Measurements from ENCODE around the gene PPP1R9A.
A peak's percentile ranks its signal among the peaks of the same experiment; 100 is the strongest.

The PPP1R9A gene

GRCh38 chr7:95045236-95045923 is 138.0 kb downstream of the PPP1R9A start:
- DNase-seq, result peak; percentile 17

DNA sequence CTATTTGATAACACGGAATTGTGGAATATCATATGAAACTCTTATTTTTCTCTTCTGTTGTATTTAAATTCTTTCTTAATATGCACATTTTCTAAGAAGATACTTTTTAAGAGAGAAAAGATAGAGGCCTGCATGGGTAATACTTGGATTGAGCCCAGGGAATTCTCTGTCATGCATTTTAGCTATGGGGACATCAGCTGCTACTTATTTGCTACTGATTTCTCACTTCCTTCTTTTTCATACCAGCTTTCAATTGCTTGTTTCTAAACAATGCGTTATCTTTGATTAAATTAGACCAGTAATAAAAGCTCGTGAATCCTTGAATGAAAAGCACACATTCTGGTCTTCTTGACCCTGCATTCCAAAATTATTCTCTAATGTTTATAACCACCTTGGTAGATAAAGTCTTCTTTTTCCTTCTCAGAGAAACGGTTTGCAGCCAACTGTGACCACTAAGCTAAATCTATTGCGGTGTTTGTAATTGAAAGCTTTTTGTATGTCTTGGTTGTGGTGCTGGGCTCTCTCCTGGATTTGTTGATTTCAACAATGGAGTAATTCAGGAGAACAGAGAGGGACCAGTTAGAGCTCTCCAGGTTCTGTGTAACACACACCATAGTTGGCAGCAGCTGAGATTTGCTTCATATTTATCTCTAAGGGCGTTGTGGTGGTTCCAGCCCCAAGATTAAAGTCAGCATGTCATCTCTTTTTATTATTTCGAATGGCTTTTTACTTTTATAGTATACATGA is 139.3 kb downstream of the PPP1R9A start:
- peak; percentile 11 for DNase-seq

- no peak for DNase-seq
Measured at GRCh38 chr7:95047291-95047690, 139.9 kb downstream of the PPP1R9A start.

DNA sequence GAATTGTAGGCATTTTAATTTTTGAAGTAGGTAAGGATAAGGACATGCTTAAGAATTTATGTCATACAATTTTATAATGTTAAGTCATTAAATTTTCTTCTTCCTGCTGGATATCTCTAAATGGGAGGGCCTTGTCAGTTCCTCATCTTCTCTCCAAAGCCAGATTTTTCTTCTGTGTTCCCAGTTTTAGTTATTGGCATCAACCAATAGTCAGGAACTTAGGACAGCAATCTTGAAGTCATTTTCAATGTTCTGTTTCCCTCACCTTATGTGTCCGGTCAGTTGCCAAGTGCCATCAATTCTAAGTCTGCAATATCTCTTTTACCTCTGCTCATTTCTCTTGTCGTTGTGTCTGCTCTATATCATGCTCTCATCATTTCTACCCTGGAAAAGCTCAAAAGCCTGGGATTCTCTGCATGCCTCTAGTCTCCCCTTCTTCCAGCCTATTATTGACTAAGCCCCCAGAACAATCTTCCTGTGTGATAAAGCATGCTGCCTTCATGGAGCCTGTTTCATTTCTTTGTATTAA is 145.2 kb downstream of the PPP1R9A start:
- no peak for DNase-seq

DNA sequence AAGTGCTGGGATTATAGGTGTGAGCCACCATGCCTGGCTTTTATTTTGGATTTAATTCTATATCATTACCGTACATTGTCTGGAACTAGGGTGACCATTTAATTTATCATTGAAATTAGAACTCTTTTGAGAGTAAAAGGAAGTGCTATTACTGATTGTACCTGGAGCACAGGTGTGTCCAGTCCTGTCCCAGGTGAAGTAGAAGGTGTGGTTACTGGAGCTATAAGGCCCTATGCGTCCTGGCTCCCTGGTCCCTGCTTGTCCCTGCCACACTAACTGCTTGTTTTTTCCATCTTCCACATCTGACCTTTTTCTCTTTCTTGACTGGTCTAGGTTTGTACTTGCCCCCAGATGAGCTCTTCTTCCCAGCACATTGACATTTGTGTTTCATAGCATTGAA is 147.0 kb downstream of the PPP1R9A start:
- no peak for DNase-seq

- no peak for DNase-seq
Measured at GRCh38 chr7:95055295-95055694, 147.9 kb downstream of the PPP1R9A start.

DNA sequence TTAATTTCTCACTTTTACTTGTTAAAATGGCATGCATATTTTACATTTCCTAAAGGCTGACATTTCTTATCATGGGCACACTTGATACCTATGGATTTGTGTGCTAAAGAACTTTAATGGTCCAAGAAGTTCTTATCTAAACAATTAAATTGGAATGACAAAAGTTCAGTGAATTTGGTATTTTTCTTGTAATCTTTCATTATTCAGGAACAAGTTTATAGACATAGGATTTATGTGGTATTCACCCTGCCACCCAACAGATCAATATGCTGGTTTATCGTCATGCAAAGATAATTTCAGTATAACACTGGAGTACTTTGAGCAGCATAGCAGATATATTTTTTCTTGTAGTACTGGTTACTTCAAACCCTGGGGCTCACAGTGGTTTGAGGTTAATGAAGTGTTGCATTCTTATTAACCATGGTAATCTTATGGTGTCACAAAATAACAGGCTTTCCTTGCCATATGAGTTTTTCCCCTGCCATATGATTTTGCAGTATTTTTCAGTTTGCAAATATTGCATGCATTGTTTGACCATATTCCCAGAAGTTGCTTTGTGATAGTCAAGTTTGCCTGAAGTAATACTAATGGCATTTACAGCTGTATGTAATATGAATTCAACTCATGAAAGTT is 148.8 kb downstream of the PPP1R9A start:
- DNase-seq, result no peak

DNA sequence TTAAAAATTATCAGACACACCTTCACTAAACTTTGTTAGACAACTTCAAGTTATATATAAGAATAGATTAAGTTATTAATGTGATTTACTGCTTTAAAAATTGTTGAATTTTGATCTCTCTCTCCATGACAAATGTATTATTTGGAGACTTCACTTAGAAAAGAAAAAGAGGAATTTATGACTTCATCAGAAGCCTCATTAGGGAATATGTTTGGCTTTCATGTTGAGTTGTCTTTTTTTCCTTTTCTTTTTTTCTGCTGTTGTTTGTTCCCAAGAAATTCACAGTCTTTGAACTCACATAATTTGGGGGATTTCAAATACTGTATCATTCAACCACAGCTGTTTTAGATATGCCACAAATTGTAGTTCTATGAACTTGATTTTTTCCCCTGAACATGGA is 149.5 kb downstream of the PPP1R9A start:
- DNase-seq, result no peak

DNA sequence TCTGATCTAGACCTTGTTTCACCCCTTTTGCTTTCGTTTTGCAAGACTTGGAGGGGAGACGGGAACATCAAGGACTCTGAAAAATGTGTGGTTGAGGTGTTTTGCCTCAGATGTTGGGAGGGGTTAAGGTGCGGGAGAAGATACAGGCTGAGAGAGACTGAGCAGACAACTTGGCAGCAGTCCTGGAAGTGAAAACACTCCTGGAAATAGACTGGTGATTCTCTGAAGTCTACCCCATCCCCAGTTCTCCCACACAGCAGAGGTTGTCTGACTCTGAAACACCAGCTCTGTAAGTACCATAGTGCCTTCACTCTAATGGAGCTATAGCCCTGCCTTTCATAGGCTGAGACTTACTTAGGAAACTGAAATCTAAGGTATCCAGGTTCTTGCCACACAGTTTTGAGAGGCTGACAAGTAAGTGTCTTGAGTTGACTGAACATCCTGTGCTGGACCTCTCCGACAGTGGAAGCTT is 152.5 kb downstream of the PPP1R9A start:
- no peak for DNase-seq

GRCh38 chr7:95062901-95063300 is 155.5 kb downstream of the PPP1R9A start:
- DNase-seq, result no peak

- DNase-seq, result no peak
Measured at GRCh38 chr7:95066737-95067530, 159.5 kb downstream of the PPP1R9A start.

- no peak for DNase-seq
Measured at GRCh38 chr7:95088536-95089215, 181.3 kb downstream of the PPP1R9A start.

- DNase-seq, result no peak
Measured at GRCh38 chr7:95089414-95090315, 182.3 kb downstream of the PPP1R9A start.

GRCh38 chr7:95092324-95092723 is 184.9 kb downstream of the PPP1R9A start:
- no peak for DNase-seq

GRCh38 chr7:95095259-95095965 is 188.0 kb downstream of the PPP1R9A start:
- DNase-seq, result no peak

DNA sequence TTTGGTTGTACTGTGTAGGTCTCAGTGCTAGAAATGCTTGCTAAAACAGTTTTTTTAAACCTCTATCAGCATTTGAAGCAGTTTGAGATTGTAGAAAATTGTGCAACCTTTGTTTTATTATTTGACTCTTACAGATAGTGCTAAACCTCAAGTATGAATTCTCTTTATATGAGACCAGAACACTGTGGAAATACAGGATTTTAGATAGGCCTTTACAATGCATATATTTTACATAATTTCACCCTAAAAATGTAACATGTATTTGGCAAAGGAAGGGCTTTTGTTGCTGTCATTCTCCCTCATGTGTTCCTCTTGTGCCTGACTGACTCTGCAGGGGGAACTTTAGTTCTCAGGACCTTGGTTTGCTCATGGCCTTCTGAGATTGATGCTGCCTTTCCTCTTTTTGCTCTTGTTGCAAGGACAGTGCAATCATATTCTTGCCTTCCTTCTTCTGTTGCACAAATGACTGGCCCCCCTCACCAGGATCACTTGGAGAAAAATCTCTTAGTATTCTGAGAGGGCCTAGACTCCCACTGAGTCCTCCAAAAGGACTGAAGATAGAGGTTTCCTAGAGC is 188.7 kb downstream of the PPP1R9A start:
- DNase-seq, result no peak

GRCh38 chr7:95097291-95097690 is 189.9 kb downstream of the PPP1R9A start:
- DNase-seq, result no peak

- DNase-seq, result no peak
Measured at GRCh38 chr7:95097851-95098250, 190.5 kb downstream of the PPP1R9A start.

- peak; percentile 6 for DNase-seq
Measured at GRCh38 chr7:95099106-95099505, 191.7 kb downstream of the PPP1R9A start.

DNA sequence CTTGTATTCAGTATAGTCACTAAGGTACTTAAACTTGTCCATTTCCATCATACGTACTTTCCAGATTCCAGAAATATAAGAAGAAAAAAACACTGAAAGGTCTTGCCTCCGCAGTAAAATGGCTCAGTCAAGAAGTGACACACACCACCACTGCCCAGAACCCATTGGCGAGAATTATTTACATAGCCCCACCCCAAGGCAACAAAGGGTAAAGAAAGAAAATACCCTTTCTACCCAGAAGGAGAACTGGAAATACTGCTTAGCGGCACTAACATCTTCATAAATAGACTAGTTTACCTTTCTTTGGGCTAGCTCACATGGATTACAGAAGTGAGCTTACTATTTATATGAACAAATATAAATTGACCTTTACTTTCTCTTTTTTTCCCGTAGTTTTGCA is 194.0 kb downstream of the PPP1R9A start:
- no peak for DNase-seq

Data from NCI-H146 (cell line).